ENCODE data around the gene BCL11A.

- TF ChIP-seq CTCF (IDR thresholded peaks at IDR 0.05; ENCODE audit: low read depth, low read length, missing input control): no peak
- TF ChIP-seq YY1 (IDR thresholded peaks at IDR 0.05): no peak
- no peak for TF ChIP-seq TAF1 (conservative IDR thresholded peaks at IDR 0.05)
- no peak for TF ChIP-seq FOXA1 (IDR thresholded peaks at IDR 0.05)
- no peak for TF ChIP-seq JUND (IDR thresholded peaks at IDR 0.05)
- TF ChIP-seq, protein P1, sequence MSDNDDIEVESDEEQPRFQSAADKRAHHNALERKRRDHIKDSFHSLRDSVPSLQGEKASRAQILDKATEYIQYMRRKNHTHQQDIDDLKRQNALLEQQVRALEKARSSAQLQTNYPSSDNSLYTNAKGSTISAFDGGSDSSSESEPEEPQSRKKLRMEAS (IDR thresholded peaks at IDR 0.05): no peak
- no peak for TF ChIP-seq HNF4A (conservative IDR thresholded peaks at IDR 0.05)
- TF ChIP-seq EGR1 (IDR thresholded peaks at IDR 0.05; ENCODE audit: low read depth in 2 of 2): no peak
- no peak for TF ChIP-seq REST (IDR thresholded peaks at IDR 0.05)
- TF ChIP-seq GABPA (IDR thresholded peaks at IDR 0.05 in 1 of 2, conservative IDR thresholded peaks at IDR 0.05 in 1 of 2): no peak
- TF ChIP-seq RAD21 (IDR thresholded peaks at IDR 0.05): no peak
- no peak for TF ChIP-seq RXRA (IDR thresholded peaks at IDR 0.05)
- TF ChIP-seq ATF3 (IDR thresholded peaks at IDR 0.05): no peak
- TF ChIP-seq SP1 (IDR thresholded peaks at IDR 0.05): no peak
Measured at GRCh38 chr2:60550984-60551239, 2.5 kb downstream of the BCL11A start.

Measured in liver (tissue), 3 donors.